Measurements from ENCODE around the gene INTS11.
"Not testable (repeated sequence)": the region's sequence is repeated elsewhere in the genome, so short reads cannot be mapped to it uniquely, and the experiment has no call there.

The INTS11 gene

GRCh38 chr1:1324524-1325287 is at the start of gene INTS11, which contains the start of gene CPTP:
Gene INTS11, minus strand, starts transcription at chr1:1324660. Its CDS starts 52 bp downstream, at chr1:1324608.
Gene CPTP, plus strand, starts transcription at chr1:1324802. Its CDS starts 2,109 bp downstream, at chr1:1326911.
- DNase-seq: peak; percentile 87

- DNase-seq: no peak
Measured at GRCh38 chr1:1373815-1374588, 49.5 kb upstream of the INTS11 start.

GRCh38 chr1:1373051-1373814 is 48.8 kb upstream of the INTS11 start:
- no peak for DNase-seq

DNA sequence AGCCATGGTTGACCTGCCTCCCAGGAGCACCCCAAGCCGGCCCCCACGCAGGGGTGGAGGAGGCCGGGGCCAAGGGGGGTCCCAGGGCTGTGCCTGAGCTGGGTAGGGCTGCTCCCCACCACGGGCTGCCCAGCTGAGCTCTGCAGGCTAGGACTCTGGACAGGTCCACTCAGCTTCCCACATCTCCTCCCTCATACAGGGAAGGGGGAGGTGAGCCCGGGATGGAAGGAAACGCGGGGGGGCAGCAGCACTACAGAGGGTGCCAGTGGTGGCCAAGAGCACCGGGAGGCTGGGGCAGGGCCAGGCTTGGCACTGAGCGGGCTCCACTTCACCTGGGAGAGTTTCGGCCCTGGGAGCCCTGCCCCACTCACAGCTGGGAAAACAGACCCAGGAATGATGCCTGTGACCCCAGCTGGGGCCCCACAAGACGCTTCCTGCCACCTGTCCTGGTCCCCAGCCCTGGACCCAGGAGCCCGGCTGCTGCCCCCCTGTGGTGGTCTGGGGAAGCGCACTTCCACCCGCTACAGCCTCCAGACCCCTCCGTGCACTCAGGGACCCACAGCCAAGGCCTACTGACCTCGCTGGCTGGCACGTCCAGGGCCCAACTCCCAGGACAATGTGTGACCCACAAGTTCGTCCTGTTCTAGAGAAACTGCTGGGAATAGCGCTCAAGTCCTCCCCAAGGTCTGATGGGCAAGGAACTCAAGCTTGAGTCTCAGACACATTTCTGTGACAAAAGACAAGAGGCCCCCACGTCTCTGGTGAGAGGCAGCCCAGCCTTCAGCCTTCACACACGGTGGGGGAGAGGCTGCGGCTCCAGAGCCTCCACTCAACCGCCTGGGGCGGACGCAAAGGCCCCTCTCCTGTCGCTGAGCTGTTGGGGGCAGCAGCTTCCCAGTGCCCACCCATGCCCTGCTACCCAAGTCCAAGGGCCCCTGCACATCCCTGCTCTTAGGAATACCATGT is 47.6 kb upstream of the INTS11 start:
- peak; percentile 64 for DNase-seq

DNA sequence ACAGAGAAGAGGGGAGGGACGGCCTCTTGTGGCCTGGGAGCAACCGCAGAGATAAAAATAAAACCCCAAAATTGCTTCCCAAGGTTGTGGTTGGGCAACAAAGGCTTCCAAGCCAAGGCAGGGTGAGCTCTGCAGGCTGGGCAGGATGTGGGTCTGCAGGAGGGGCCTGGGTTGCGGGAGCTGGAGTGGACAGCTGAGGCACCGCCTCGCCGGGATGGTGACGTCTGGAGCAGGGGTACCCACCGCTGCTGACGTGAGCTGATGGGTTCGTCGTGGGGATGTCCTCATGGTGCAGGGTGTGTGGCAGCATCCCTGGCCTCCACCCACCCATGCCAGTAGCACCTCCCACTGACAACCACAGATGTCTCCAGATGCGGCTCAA is 46.9 kb upstream of the INTS11 start:
- no peak for DNase-seq

DNA sequence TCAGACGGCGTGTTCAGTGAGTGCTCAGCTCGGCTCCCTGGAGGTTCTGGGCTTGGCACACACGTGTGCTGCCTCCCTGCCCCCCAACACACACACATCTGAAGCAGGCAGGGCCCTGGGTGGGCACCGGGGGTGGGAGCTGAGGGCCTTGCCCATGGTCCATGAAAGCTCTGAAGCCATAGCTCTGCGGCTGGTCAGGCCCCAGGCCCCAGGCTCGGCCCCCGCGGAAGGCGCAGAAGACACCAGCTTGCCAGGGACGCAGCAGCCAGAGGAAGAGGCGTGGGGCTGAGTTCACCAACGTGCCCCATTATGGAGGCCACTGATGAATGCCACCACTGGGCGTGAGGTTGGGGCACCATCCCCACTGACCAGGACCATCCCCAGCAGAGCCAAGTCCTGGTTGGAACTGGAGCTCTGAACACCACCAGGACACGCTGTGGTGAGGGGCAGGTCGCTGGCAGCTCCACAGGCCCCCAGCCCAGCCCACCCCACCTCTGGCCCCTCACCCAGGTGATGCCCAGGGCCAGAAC is 46.4 kb upstream of the INTS11 start:
- DNase-seq: no peak

GRCh38 chr1:1370094-1370493 is 45.6 kb upstream of the INTS11 start:
- DNase-seq: not testable (repeated sequence)

- DNase-seq: no peak
Measured at GRCh38 chr1:1367315-1367714, 42.9 kb upstream of the INTS11 start.

GRCh38 chr1:1366699-1367066 is 42.2 kb upstream of the INTS11 start:
- DNase-seq: no peak

- no peak for DNase-seq
Measured at GRCh38 chr1:1365875-1366698, 41.6 kb upstream of the INTS11 start.

DNA sequence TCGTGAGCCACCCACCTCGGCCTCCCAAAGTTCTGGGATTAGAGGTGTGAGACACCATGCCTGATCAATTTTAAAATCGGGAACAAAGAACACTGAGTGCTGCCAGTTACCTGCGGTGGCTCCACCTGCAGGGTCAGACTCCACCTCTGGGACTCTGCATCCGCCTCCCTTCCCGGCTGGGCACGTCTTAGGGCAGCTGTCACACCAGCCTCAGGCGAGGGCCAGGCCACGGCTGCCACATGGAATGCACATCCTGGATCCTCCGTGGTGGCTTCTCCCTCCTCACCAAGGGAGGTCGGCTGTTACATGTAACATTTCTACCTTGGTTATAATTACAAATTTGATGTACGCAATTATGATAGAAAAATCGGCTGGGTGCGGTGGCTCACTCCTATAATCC is 39.8 kb upstream of the INTS11 start:
- DNase-seq: peak; percentile 42

GRCh38 chr1:1361982-1362423 is 37.5 kb upstream of the INTS11 start:
- no peak for DNase-seq

GRCh38 chr1:1361233-1361981 is 36.9 kb upstream of the INTS11 start:
- no peak for DNase-seq

- no peak for DNase-seq
Measured at GRCh38 chr1:1360506-1361169, 36.2 kb upstream of the INTS11 start.

GRCh38 chr1:1359664-1360468 is 35.4 kb upstream of the INTS11 start:
- no peak for DNase-seq

- no peak for DNase-seq
Measured at GRCh38 chr1:1359308-1359663, 34.8 kb upstream of the INTS11 start.

GRCh38 chr1:1358433-1359271 is 34.2 kb upstream of the INTS11 start, which contains the start of gene MXRA8:
Gene MXRA8, minus strand, starts transcription at chr1:1358555. Its CDS starts 51 bp downstream, at chr1:1358504.
- DNase-seq: no peak

All from NCI-H146 (cell line).